GM12878 (cell line): ENCODE measurements around the gene MEIS1.

Experiments used
- BCL11A ChIP-seq: IDR thresholded peaks from 2 replicates; pipeline ENCODE4 v1.6.1; 2011; ENCODE audit warnings: low read depth, low read length
- CHD2 ChIP-seq: IDR thresholded peaks from 2 replicates; pipeline ENCODE4 v1.6.1; 2011; ENCODE audit warnings: low read depth, low read length, improper control_type of control experiment, borderline replicate concordance
- CREM ChIP-seq: IDR thresholded peaks from 2 replicates; pipeline ENCODE4 v1.6.1; 2014; ENCODE audit warnings: antibody characterized with exemption, low read depth
- CTCF ChIP-seq, 3 experiments: IDR thresholded peaks in 2 of 3; conservative IDR thresholded peaks in 1 of 3; 2 replicates each; pipeline ENCODE4 v1.5.1; 2011; ENCODE audit warnings: low read depth in 3 of 3, low read length in 3 of 3, mild to moderate bottlenecking in 3 of 3, control low read depth in 2 of 3, moderate library complexity in 2 of 3, inconsistent platforms in 1 of 3, mixed read lengths in 1 of 3; ENCODE audit not compliant: control insufficient read depth in 2 of 3, insufficient read depth in 1 of 3; ENCODE audit errors: extremely low read depth in 1 of 3
- EGR1 ChIP-seq, 2 experiments: IDR thresholded peaks; 1 replicate in 1 of 2; 2 replicates in 1 of 2; pipeline ENCODE4 v1.6.1; 2011 to 2012; ENCODE audit warnings: low read depth in 2 of 2, low read length in 2 of 2, borderline replicate concordance in 1 of 2, mild to moderate bottlenecking in 1 of 2, moderate library complexity in 1 of 2
- EP300 ChIP-seq, 2 experiments: fragments of 150-350 bp in 1 of 2; IDR thresholded peaks; 2 replicates each; pipeline ENCODE4 v1.6.1; 2011 to 2012; ENCODE audit warnings: low read depth in 2 of 2, low read length in 2 of 2, borderline replicate concordance in 1 of 2, improper control_type of control experiment in 1 of 2, inconsistent platforms in 1 of 2; ENCODE audit not compliant: control insufficient read depth in 1 of 2
- HDGF ChIP-seq: fragments of 450-650 bp; IDR thresholded peaks from 2 replicates; pipeline ENCODE4 v1.6.1; 2016; ENCODE audit warnings: antibody characterized with exemption
- JUNB ChIP-seq: IDR thresholded peaks from 2 replicates; pipeline ENCODE4 v1.6.1; 2016; ENCODE audit warnings: antibody characterized with exemption, mild to moderate bottlenecking
- KAT2A ChIP-seq: conservative IDR thresholded peaks from 2 replicates; pipeline ENCODE4 v1.6.1; 2011; ENCODE audit warnings: low read depth, low read length; ENCODE audit not compliant: control insufficient read depth
- MAX ChIP-seq: IDR thresholded peaks from 2 replicates; pipeline ENCODE4 v1.6.1; 2012; ENCODE audit warnings: low read depth, low read length, improper control_type of control experiment
- POLR2AphosphoS5 ChIP-seq: IDR thresholded peaks from 2 replicates; pipeline ENCODE4 v1.6.1; 2011; ENCODE audit warnings: mild to moderate bottlenecking, low read length, inconsistent platforms
- RCOR1 ChIP-seq: conservative IDR thresholded peaks from 2 replicates; pipeline ENCODE4 v1.6.1; 2012; ENCODE audit warnings: low read depth, low read length, improper control_type of control experiment
- REST ChIP-seq: IDR thresholded peaks from 2 replicates; pipeline ENCODE4 v1.6.1; 2012; ENCODE audit warnings: mild to moderate bottlenecking, low read depth, low read length
- ZSCAN29 ChIP-seq: fragments of 450-650 bp; IDR thresholded peaks from 2 replicates; pipeline ENCODE4 v1.6.1; 2017; ENCODE audit warnings: mild to moderate bottlenecking, moderate library complexity

DNA sequence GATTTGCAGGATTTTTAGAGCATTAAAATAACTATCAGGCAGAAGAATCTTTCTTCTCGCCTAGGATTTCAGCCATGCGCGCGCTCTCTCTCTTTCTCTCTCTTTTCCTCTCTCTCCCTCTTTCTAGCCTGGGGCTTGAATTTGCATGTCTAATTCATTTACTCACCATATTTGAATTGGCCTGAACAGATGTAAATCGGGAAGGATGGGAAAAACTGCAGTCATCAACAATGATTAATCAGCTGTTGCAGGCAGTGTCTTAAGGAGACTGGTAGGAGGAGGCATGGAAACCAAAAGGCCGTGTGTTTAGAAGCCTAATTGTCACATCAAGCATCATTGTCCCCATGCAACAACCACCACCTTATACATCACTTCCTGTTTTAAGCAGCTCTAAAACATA lies 137.0 kb downstream of the MEIS1 start:
- TF ChIP-seq JUNB (no peak), MAX (no peak), CREM (no peak), REST (no peak), CTCF (IDR thresholded peaks at IDR 0.05 in 2 of 3, conservative IDR thresholded peaks at IDR 0.05 in 1 of 3; ENCODE audit: control insufficient read depth in 2 of 3, extremely low read depth in 1 of 3, insufficient read depth in 1 of 3, low read depth in 3 of 3, low read length in 3 of 3) (no peak), POLR2AphosphoS5 (no peak), ZSCAN29 (no peak), HDGF (no peak), EGR1 (IDR thresholded peaks at IDR 0.05; ENCODE audit: borderline replicate concordance in 1 of 2, low read depth in 2 of 2, low read length in 2 of 2) (no peak), KAT2A (no peak), RCOR1 (no peak), EP300 (IDR thresholded peaks at IDR 0.05; ENCODE audit: borderline replicate concordance in 1 of 2, control insufficient read depth in 1 of 2, low read depth in 2 of 2, low read length in 2 of 2) (no peak), BCL11A (no peak), CHD2 (no peak)
